Body of pancreas (tissue), 4 donors: ENCODE measurements around the gene ESAM.

Experiments
- CTCF ChIP-seq, 7 experiments: fragments of 450-650 bp in 4 of 7; fragments of 200-600 bp in 3 of 7; sonication (generic) in 3 of 7; IDR thresholded peaks; one replicate each; pipeline ENCODE4 v1.5.1; 2016 to 2019; ENCODE audit warnings: antibody characterized with exemption in 7 of 7
- POLR2A ChIP-seq, 3 donors: fragments of 450-650 bp; IDR thresholded peaks; one replicate each; pipeline ENCODE4 v1.6.1; 2016; ENCODE audit warnings: antibody characterized with exemption in 3 of 3, mild to moderate bottlenecking in 2 of 3

DNA sequence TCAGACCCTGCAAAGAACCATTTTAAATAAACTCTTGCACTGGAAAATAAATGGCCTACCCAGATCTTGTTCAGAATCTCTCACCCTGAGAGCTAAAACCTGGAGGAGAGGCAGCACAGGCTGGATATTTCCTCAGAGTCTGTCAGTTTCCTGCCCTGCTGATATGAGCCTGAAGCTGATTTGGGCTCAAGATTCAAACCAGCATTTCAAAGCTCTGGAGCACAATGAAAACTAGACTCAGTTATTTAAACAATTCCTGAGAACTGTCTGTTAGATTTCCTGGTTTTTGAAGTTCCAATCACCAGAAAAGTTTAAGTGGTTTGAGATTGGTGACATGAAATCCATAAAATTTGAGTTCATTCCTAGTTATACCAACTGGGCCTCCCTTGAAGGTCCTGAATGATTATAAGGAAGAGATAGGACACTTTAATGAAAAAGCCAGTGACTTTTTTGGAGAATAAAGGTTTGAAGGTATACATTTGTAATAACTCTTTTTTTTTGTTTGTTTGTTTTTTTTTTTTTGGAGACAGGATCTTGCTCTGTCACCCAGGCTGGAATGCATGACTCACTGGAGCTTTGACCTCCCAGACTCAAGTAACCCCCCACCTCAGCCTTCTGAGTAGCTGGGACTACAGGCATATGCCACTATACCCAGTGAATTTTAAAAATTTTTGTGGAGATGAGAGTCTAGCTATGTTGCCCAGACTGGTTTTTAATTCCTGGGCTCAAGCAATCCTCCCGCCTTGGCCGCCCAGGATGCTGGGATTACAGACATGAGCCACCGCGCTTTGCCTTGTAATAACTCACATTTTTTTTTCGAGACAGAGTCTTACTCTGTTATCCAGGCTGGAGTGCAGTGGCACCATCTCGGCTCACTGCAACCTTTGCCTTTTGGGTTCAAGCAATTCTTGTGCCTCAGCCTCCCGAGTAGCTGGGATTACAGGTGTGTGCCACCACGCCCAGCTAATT lies 8.0 kb upstream of the ESAM start:
- TF ChIP-seq CTCF (IDR thresholded peaks at IDR 0.05) (no peak), POLR2A (IDR thresholded peaks at IDR 0.05) (no peak)
